ENCODE measurements around the gene ARHGAP5.
"Not testable (repeated sequence)": the region's sequence is repeated elsewhere in the genome, so short reads cannot be mapped to it uniquely, and the experiment has no call there.

DNA sequence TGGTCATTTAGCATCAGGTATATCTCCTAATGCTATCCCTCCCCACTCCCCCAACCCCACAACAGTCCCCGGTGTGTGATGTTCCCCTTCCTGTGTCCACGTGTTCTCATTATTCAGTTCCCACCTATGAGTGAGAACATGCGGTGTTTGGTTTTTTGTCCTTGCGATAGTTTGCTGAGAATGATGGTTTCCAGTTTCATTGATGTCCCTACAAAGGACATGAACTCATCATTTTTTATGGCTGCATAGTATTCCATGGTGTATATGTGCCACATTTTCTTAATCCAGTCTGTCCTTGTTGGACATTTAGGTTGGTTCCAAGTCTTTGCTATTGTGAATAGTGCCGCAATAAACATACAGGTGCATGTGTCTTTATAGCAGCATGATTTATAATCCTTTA is 54.6 kb downstream of the ARHGAP5 start:
- TF ChIP-seq, protein P1, sequence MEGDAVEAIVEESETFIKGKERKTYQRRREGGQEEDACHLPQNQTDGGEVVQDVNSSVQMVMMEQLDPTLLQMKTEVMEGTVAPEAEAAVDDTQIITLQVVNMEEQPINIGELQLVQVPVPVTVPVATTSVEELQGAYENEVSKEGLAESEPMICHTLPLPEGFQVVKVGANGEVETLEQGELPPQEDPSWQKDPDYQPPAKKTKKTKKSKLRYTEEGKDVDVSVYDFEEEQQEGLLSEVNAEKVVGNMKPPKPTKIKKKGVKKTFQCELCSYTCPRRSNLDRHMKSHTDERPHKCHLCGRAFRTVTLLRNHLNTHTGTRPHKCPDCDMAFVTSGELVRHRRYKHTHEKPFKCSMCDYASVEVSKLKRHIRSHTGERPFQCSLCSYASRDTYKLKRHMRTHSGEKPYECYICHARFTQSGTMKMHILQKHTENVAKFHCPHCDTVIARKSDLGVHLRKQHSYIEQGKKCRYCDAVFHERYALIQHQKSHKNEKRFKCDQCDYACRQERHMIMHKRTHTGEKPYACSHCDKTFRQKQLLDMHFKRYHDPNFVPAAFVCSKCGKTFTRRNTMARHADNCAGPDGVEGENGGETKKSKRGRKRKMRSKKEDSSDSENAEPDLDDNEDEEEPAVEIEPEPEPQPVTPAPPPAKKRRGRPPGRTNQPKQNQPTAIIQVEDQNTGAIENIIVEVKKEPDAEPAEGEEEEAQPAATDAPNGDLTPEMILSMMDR (IDR thresholded peaks at IDR 0.05; ENCODE audit: insufficient read depth, low read depth, low read length), result not testable (repeated sequence)
- TF ChIP-seq EZH2 (IDR thresholded peaks at IDR 0.05; ENCODE audit: insufficient read depth, low read length), result not testable (repeated sequence)
